NCI-H1048 (cell line): Measurements from ENCODE around the gene GLRB.
"Not testable (repeated sequence)": the region's sequence is repeated elsewhere in the genome, so short reads cannot be mapped to it uniquely, and the experiment has no call there.

Source experiments
- DNase-seq: peaks from one replicate; lab custom pipeline; 2025; lab: John Stamatoyannopoulos, UW

Gene GLRB

DNA sequence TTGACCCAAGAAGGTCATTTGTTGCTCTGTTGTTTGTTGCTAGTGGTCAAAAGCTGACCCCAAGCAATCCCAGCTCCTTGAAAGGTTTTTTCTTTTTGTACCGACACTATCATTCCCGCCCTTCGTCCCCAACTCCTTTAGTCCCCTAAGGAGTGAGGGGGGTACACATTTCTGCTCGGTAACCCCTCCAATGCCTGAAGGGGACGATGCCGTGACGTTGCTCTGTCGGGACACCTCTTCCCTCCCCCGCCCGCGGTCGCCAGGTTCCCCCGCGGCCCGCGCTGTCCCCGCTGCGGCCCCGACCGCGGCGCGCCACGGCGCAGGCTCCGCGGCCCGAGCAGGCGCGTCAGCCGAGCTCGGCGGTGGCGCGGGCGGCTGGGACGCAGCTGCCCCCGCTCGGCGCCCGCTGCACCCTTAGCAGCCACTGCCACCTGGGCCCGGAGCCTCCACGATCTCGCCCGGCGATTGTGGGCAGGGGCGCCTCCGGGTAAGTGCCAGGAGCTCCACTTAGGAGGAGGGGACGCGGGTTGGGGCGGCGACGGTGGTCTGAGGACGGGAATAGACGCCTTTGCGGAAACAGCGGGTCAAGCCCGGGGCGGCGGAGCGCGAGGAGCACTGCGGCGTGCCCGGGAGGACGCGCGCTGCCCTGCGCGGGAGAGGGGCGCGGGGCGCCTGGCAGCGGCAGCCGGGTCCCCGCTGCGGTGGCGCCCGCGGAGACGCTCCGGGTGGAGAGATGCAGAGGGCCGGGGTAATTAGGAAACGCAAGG lies at the start of gene GLRB:
Gene GLRB (plus strand): TSS at position 340 of the 767 bp plus-strand sequence. CDS start 1,875 bp downstream, outside the sequence.
- no peak for DNase-seq

DNA sequence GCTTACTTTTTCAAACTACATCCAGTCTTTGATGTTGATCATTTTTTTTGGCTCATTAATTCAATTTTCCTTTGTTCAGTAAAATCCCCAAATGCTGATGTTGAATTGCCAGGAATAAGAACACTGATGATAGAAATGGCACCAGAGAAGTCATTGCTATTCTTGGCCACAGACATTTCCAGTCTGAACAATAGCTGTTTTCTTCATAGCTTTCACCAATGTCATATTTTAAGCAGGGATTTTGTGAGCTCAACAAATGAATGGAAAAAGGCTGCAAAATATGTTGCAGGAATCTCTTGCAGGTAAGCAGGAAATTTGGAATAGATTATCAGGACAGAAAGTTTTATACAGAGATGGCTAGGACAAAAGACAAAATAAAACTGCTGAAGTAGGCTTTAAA lies 40.5 kb upstream of the GLRB start:
- no peak for DNase-seq

DNA sequence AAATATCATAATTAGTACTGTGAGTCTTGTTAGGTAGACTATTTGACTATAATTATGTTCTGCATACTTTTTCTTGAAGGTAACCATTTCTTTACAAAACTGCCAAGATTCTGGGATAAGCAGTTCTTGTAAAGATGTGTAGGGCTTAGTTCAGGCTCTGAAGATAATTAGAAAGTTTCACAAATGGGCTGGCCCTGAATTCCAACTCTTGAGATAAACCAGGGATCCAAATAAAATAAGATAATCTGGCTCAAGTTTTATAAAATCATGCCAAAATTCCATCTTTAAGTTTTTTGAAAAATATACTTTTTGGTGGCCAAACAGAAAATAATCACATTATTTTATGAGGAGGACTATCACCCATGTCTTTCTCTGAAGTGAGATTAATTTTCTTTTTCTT lies 35.5 kb upstream of the GLRB start:
- no peak for DNase-seq

DNA sequence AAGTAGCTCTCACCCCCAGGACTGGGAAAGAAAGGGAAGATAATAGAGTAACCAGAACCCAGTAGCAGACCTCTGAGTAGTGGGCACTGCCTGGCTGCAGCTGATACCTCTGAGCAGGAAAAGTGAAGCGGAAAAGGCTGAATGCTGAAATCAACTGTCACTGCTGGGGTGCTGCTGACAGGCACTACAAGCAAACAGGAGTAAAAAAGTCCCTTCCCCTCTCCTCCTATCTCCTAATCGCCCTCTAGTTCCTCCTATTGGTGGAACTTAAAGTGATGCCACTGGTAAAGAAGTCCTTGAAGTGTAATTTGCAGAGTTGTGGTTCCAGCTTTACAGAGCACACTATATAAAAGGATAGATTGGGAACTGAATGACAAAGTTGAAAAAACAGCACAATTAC lies 32.8 kb upstream of the GLRB start:
- DNase-seq, result no peak

DNA sequence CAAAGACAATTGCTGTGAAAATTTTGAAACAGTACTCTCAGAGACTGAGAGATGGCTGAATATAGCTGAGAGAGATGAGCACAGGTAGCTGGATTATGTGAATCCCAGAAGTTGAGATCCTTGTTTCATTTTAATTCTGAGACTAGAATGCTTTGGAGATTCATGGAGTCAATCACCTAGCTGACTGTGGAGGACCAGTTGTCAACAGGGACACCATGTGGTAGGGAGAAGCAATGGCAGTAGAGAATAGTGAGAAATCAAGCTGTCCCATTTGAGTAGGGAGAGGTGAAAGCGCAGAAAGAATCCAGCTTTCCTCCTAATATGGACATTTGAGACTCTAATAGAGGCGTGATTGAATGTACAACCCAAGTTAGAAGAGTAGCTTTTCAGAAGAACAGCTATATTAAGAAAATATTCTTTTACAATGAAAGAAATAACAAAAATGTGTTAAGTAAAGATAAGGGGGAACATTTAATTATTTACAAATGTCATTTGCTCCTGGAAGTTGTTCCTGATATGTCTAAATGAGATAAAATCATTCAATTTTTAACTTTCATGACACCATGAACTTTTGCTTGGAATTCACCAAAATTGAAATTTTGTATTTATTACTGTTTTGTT lies 30.3 kb upstream of the GLRB start:
- DNase-seq, result peak; percentile 13

DNA sequence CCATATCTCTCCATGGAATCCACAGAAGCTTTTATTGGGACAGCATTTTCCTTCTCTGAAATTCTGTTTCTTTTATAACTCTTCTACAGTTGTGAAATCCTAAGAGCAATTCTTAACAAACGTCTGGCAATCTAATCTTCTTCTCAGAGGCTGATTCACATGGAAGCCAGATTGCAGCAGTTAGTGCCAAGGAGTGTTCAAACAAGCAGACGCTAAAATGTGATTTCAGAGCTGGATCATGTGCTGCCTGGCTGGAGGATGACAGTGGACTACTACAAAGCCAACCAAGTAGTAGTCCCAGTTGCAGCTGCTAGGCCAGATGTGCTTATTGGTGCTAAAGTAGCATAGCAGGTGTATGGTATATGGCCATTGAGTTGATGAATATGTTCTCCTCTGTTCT lies 27.7 kb upstream of the GLRB start:
- no peak for DNase-seq

DNA sequence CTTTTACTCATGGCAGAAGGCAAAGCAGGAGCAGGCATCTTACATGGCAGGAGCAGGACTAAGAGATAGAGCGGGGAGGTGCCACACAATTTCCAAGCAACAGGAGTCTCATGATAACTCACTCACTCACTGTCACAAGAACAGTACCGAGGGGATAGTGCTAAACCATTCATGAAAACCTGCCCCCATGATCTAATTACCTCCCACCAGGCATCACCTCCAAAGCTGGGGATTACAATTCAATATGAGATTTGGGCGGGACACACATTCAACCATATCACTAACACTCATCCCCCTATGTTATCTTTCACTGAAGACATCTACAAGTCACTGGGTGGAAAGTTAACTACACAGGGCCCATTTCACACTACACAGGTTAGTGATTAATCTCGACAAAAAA lies 25.4 kb upstream of the GLRB start:
- DNase-seq, result no peak

DNA sequence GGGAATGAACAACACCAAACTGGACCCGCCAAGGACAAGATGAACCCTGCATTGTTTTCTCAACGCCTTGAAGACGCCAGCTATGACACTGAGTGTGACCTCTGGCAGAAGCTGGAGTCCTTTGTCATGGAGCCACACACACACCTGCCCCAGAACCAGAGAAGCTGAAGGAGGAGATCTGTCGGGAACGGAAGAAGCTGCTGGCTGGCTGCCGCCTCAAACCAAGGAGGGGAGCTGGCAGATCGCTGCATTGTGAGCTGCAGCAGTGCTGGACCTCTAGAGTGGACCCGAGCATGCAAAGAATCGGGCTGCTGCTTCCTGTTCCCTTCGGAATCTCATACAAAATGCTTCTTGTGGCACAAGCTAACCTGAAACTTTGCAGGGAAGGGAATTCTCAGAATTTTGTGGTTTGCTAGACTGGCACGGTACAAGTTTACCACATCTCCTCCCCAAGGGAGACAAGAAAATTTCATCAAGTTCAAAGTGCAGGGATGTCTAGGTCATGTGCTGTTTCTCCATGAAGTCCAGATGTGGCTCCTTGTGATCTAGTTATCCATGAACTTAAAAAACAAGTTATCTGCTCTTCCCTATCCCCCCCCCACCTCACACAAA lies 23.4 kb upstream of the GLRB start:
- DNase-seq, result no peak

DNA sequence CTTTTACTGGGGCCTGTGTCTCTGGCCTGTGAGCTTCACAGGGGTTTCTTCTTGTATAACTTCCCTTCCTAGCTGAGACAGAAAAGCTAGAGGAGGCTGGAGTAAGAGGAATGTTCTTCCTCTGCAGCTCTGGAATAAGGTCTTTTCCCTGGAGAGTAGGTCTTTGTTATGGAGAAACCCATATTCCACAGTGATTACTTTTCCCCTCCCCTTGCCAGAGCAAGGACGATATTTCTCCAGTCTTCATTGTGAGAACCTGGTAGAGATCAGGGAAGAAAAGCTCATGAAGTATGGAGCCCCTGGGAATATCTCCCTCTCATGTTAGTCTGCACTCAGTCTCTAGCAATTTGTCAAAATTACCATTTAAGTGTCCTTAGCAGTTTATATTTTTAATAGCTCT lies 18.7 kb upstream of the GLRB start:
- no peak for DNase-seq

DNA sequence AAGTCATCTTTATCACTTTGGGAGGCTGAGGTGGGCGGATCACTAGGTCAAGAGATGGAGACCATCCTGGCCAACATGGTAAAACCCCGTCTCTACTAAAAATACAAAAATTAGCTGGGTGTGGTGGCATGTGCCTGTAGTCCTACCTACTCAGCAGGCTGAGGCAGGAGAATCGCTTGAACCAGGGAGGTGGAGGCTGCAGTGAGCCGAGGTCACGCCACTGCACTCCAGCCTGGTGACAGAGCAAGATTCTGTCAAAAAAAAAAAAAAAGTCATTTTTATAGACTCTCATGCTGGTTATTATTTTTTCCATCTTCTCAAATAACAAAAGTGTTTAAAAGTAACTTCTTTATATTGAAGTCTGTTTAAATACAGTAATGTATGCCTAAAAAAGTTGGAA lies 17.1 kb upstream of the GLRB start:
- not testable (repeated sequence) for DNase-seq

DNA sequence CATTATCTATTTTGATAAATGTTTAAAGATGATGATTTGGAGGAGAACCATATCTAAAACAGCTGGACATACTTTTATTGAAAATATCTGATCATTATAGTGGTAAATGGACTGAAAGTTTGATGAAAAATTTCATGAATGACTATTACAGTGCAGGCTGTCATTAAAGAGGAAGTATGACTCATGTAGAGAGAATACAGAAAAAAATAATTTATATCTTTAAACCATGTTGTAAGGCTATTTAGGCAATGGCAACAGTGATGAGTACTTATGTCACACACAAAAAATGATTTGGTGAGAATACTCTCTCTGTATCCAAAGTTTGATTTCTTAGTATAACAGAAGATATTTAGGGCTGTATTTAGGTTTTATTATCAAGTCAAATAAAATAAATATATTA lies 3.9 kb upstream of the GLRB start:
- no peak for DNase-seq

DNA sequence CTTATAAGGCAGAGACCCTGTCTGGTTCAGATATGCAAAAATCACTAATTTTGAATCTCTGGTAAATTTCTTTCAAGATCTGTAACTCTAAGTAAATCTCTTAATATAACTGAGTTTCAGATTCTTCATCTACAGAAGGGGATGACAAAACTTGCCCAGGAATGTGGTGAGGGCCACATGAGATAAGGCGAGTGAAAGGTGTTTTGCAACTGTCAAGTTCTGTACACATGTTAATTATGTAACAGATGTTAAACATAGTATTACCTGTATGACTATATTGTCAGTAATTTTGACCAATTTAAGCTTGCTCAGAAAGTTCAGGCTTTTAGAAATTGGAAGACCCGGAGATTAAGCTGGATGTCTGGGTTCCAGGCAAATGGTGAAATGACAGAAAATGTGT lies 549 bp upstream of the GLRB start:
- no peak for DNase-seq

DNA sequence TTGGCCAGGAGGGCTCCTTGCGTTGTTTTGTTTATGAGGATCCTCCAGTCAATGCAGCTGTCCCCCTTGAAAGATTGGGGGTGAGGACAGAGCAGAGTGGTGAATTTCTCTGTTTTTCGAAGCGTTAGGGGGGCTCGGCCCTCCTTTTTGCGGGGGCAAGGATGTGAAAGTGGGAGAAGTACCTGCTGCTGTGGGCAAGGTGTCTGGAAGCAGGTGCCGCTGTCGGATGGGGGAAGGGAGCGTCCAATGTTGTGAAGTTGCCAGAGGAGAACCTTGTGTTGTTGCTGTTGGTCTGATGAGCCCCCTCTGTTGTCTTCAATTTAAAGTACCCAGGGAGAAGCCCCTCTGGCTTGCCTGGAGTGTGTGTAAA lies 613 bp downstream of the GLRB start:
- no peak for DNase-seq

DNA sequence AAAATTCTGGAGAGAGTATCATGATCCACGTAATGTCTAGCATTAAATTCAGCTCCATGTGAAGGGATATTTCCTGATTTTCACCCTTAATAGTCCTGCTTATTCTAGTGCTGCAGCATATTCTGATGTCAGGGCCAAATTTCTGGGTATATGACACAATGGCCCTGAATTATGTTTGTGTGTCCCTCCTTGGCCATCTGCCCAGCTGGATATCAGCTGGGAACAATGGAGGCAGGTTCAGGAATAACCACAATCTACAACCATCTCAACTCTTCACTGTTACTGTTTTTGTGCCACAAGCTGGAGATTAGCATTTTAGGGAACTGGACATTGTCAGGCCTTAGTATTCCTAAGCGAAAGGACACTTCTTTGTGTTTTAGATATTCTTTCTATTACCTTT lies 3.5 kb downstream of the GLRB start:
- DNase-seq, result no peak

DNA sequence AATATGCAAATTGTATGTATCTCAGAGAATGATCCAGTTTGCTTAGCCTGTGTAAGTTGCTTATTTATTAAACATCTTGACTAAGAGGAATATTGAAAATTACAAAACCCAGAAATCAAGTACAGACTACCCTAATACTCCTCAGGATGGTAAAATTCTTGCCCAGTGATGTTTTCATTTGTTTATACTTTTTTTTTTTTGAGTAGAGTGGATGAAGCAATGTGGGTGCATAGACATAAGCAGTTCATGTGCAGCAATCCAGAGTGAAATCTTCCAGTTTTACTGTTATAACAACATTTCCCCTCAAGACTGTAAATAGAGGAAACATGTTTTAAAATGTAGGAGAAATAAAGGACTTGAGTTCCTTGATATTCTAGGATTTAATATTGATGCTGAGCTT lies 4.7 kb downstream of the GLRB start:
- no peak for DNase-seq

DNA sequence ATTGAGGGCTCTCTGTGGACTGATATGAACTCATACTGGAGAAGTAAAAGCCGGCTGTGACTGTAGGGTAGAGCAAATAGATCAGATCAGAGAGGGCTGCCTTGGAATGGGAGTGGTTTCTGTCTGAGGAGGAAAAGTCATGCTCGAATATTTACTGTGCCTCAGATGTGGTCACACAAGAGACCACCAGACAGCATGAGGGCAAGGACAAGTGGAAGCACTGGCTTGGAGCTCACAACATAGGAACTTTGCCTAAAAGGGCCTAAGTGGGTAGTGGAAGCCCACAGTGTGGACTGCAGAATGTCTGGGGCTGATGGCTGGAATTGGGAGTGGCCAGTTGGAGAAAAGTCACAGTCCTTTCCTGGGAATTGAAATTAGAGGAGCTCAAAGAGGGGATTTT lies 19.8 kb downstream of the GLRB start:
- DNase-seq, result no peak

DNA sequence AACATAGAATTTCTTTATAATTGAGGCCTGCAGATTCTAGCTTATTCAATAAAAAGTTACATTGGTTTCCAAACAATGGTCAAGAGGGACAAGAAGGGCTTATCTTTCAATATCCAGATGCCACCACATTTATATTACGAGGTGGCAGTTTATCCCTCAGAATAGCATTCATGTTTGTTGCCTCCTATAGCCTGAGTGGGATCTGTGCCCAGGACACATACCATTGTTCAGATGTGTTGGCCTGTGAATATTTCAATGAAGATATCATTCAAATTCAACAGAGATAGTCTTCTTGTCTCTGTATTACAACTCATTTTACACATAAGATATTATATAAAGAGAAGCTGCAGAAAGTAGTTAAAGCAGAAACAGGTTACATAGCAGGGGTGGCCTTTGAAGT lies 20.5 kb downstream of the GLRB start:
- DNase-seq, result no peak

DNA sequence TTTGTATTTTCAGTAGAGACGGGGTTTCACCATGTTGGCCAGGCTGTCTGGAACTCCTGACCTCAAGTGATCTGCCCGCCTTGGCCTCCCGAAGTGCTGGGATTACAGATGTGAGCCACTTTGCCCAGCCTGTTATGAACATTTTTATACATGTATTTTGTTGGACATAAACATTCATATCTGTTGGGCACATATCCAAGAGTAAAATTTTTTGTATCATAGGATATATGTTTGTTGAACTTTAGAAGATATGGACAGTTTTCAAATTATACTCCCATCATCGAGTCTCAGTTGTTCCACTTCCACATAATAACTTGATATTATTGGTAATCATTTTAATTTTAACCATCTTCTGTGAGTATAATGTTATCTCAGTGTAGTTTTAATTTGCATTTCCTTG lies 23.6 kb downstream of the GLRB start:
- no peak for DNase-seq

DNA sequence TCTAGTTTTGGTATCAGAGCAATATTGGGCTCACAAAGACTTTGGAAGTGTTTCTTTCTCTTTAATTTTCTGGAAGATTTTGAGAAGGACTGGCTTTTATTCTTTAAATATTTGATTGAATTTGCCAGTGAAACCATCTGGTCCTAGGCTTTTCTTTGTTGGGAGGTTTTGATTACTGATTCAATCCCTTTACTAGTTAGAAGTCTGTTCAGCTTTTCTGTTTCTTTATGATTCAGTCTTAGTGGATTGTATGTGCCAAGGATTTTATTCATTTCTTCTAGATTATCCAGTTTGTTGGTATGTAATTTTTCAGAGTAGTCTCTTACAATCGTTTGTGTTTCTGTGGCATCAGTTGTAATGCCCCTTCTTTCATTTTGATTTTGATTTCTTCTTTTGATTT lies 28.6 kb downstream of the GLRB start:
- DNase-seq, result no peak

DNA sequence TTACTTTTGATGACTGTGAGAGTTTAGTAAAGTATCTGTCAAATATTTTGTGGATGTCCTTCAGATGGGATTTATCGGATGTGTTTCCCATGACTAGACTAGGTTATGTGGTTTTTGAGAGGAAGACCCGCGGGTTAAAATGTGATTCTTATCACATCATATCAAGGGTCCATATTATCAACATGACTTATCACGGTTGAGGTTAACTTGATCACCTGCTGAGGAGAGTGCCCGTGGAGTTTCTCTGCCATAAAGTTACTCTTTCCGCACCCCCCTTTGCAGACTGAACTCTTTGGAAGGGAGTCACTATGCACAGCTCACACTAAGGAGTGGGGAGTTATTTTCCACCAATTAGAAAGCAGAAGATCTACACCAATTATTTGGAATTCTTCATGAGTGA lies 38.7 kb downstream of the GLRB start:
- no peak for DNase-seq

DNA sequence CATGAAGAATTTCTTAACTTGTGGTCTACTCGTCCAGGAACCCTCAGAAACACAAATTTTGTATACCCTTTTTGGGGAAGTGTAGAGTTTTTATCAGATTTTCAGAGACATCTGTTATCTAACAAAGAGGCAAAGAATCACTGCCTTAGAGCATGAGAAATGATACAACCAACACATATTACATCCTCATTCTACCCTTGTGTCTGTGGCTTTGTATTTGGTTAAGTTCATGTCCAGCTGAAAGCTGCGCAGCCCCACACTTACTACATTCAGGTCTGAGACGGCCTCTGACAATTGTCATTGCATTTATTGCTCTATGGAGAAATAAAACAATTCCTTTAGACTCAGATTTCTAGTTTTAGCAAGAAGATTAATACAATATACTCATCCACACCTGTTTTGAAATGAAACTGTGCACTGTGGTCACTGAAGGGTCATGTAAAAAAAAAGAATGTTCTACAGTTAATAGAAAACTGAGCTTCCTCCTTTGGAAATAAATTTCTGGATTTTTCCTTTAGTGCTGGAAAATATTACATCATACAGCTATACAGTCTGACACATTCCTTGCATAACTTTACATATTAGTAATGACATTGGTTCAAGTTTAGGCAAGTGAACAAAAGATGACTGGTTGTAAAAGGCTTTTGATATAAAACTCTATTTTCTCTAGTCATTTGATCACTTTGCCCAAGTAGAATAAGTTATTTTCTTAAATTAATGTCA lies 39.8 kb downstream of the GLRB start:
- no peak for DNase-seq

DNA sequence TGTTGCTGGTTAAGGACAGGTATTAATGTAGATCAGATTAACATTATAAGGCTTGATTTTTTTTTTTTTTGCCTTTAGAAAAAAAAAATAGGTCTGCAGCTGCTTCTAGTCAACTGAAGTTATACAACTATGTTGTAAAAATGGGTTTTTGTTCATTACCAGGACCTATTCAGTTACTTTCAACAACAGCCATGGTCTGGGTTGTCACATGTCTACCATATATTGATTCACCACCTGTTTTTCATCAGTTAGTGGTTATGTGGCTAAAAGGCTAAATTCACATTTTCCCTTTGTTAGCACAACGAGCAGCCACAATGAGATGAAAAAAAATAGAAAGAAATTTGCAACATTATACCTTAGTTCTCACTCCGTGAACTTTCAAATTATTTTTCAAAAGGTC lies 45.5 kb downstream of the GLRB start:
- no peak for DNase-seq

DNA sequence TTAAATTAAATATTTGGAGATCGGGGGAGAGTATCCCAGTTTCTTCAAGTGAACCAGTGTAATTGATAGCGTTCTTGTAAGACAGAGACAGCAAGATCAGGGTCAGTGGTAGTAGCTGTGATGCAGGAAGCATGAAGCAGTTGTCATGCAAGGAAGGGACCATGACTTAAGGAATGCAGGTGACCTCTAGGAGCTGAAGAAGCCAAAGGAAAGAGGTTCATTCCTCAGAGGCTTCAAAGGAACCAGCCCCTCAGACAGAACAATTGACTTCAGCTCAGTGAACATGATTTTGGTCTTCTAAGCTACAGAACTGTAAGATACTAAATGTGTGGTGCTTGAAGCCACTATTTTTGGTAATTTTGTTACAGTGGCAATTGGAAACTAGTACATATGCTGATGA lies 51.6 kb downstream of the GLRB start:
- no peak for DNase-seq
